Ishikawa (cell line): ENCODE results near the gene ZNF829.

Experiments used
- CEBPB ChIP-seq: IDR thresholded peaks from 2 replicates; pipeline ENCODE4 v1.6.1; 2012
- CREB1 ChIP-seq: IDR thresholded peaks from 2 replicates; pipeline ENCODE4 v1.6.1; 2012; ENCODE audit warnings: low read depth
- EGR1 ChIP-seq: IDR thresholded peaks from 2 replicates; pipeline ENCODE4 v1.6.1; 2012
- EP300 ChIP-seq: IDR thresholded peaks from 2 replicates; pipeline ENCODE4 v1.6.1; 2012; ENCODE audit warnings: borderline replicate concordance
- FOXM1 ChIP-seq: IDR thresholded peaks from 2 replicates; pipeline ENCODE4 v1.6.1; 2012; ENCODE audit warnings: low read depth, borderline replicate concordance
- NFIC ChIP-seq: IDR thresholded peaks from 2 replicates; pipeline ENCODE4 v1.6.1; 2012
- RAD21 ChIP-seq: IDR thresholded peaks from 2 replicates; pipeline ENCODE4 v1.6.1; 2012; ENCODE audit warnings: low read depth
- TAF1 ChIP-seq: IDR thresholded peaks from 2 replicates; pipeline ENCODE4 v1.6.1; 2012; ENCODE audit warnings: low read depth, mild to moderate bottlenecking
- TCF12 ChIP-seq: IDR thresholded peaks from 2 replicates; pipeline ENCODE4 v1.6.1; 2012; ENCODE audit warnings: low read depth
- TEAD4 ChIP-seq: IDR thresholded peaks from 2 replicates; pipeline ENCODE4 v1.6.1; 2012
- USF1 ChIP-seq: IDR thresholded peaks from 2 replicates; pipeline ENCODE4 v1.6.1; 2012
- YY1 ChIP-seq: IDR thresholded peaks from 2 replicates; pipeline ENCODE4 v1.6.1; 2012; ENCODE audit warnings: low read depth
- ZBTB7A ChIP-seq: IDR thresholded peaks from 2 replicates; pipeline ENCODE4 v1.6.1; 2012; ENCODE audit warnings: low read depth
- TF ChIP-seq, protein P1 (sequence below): IDR thresholded peaks from 2 replicates; pipeline ENCODE4 v1.6.1; 2012; ENCODE audit warnings: low read depth, mild to moderate bottlenecking
- TF ChIP-seq, protein P2 (sequence below): IDR thresholded peaks from 2 replicates; pipeline ENCODE4 v1.6.1; 2012

ZNF829 gene

DNA sequence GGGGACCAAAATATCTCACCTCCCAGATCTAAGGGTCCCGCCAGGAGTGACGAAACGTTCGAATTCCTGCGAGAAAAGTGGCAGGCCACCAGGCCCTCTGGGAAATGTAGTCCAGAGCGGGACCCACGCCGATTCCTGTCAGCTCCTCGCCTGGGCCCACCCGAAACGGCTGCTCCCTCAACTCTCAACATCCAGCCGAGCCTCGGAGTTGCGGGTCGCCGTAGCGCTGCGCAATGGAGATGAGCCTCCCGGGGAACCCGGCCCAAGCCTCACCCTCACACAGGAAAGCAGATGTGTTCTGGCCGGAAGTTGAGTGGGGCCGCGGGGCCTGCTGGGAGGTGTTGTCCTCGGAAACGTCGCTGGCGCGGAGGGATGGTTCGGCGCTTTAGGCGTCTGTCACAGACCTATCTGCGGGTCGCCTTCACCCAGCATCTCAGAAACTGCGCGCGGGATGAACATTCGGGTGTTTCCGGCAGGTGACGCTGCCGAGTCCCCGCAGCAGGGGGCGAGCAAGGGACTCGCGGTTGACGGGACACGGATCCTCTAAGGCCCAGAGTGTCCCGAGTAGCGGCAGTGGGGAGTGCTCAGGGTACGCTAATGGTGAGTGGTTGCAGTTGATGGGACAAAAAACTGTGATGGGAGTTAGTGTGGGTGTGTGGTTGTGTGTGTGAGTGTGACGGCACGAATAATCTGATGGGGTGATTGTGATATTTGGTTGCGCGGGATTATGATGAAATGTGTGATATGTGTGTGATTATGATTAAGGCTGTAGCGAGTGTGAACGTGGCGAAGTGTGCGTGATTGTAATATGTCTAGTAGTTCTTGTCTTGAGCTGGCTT, at the start of gene ZNF829, which contains the start of gene ZNF568:
ZNF829 (minus strand) TSS at position 300 of the 839 bp plus-strand sequence. CDS start 1,124 bp downstream, outside the sequence.
ZNF568 (plus strand) TSS at position 341 of the 839 bp plus-strand sequence. CDS start 6,439 bp downstream, outside the sequence.
- TF ChIP-seq CREB1 (0 out of 2 replicates have a peak, but pooled peaks have one; percentile 29), ZBTB7A (no peak), CEBPB (no peak), FOXM1 (no peak), TCF12 (no peak)
- TF ChIP-seq, protein P1, sequence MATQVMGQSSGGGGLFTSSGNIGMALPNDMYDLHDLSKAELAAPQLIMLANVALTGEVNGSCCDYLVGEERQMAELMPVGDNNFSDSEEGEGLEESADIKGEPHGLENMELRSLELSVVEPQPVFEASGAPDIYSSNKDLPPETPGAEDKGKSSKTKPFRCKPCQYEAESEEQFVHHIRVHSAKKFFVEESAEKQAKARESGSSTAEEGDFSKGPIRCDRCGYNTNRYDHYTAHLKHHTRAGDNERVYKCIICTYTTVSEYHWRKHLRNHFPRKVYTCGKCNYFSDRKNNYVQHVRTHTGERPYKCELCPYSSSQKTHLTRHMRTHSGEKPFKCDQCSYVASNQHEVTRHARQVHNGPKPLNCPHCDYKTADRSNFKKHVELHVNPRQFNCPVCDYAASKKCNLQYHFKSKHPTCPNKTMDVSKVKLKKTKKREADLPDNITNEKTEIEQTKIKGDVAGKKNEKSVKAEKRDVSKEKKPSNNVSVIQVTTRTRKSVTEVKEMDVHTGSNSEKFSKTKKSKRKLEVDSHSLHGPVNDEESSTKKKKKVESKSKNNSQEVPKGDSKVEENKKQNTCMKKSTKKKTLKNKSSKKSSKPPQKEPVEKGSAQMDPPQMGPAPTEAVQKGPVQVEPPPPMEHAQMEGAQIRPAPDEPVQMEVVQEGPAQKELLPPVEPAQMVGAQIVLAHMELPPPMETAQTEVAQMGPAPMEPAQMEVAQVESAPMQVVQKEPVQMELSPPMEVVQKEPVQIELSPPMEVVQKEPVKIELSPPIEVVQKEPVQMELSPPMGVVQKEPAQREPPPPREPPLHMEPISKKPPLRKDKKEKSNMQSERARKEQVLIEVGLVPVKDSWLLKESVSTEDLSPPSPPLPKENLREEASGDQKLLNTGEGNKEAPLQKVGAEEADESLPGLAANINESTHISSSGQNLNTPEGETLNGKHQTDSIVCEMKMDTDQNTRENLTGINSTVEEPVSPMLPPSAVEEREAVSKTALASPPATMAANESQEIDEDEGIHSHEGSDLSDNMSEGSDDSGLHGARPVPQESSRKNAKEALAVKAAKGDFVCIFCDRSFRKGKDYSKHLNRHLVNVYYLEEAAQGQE = no peak

- TF ChIP-seq RAD21 (no peak), YY1 (no peak), TAF1 (no peak), NFIC (no peak), EP300 (no peak), CREB1 (no peak), CEBPB (no peak), USF1 (no peak), TEAD4 (no peak), TCF12 (no peak)
These were observed 47.2 kb upstream of the ZNF829 start for GRCh38 chr19:36963280-36963679.

- TF ChIP-seq RAD21 (no peak), YY1 (no peak)
These were observed 46.3 kb upstream of the ZNF829 start for GRCh38 chr19:36962346-36962745.

DNA sequence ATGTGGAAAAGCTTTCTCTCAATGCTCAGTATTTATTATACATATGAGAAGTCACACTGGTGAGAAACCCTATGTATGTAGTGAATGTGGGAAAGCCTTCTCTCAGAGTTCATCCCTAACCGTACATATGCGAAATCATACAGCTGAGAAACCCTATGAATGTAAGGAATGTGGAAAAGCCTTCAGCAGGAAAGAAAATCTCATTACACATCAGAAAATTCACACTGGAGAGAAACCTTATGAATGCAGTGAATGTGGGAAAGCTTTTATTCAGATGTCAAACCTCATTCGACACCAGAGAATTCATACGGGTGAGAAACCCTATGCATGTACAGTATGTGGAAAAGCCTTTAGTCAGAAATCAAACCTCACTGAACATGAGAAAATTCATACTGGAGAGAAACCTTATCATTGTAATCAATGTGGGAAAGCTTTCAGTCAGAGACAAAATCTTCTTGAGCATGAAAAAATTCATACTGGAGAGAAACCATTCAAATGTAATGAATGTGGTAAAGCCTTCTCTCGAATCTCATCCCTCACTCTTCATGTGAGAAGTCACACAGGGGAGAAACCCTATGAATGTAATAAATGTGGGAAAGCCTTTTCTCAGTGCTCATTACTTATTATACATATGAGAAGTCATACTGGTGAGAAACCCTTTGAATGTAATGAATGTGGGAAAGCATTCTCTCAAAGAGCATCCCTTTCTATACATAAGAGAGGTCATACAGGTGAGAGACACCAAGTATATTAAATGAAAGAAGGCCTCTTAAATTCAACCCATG, 34.4 kb upstream of the ZNF829 start:
- TF ChIP-seq USF1 = no peak
- no peak for TF ChIP-seq EGR1
- TF ChIP-seq TCF12 = no peak
- no peak for TF ChIP-seq CEBPB
- no peak for TF ChIP-seq RAD21
- TF ChIP-seq, protein P1 = no peak
- TF ChIP-seq NFIC = no peak
- no peak for TF ChIP-seq YY1
- no peak for TF ChIP-seq EP300
- TF ChIP-seq CREB1 = no peak
- no peak for TF ChIP-seq FOXM1
- TF ChIP-seq, protein P2, sequence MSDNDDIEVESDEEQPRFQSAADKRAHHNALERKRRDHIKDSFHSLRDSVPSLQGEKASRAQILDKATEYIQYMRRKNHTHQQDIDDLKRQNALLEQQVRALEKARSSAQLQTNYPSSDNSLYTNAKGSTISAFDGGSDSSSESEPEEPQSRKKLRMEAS = no peak
- TF ChIP-seq TEAD4 = no peak
- no peak for TF ChIP-seq ZBTB7A

DNA sequence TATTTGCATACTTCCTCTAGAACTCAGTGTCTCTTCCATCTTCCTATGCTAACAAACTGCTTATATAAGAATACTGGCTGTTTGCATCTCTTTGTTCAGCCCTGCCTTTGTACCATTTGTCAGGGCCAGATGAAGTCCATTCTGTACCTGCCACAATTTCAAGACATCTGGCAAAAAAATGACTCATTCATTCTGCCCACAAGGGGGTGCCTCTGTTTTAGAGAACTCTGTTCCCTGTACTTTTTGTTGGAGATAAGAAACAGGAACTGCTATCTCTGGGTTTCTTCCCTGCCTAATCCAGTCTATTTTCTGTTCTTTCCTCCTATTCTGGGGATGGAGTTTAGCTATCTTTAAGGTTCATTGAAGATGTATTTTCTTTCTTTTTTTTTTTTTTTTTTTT, 23.1 kb upstream of the ZNF829 start:
- TF ChIP-seq, protein P1 = no peak
- no peak for TF ChIP-seq EP300
- no peak for TF ChIP-seq FOXM1
- no peak for TF ChIP-seq EGR1
- TF ChIP-seq, protein P2 = no peak
- no peak for TF ChIP-seq USF1
- TF ChIP-seq CREB1 = no peak
- TF ChIP-seq TAF1 = no peak
- TF ChIP-seq TEAD4 = no peak
- no peak for TF ChIP-seq RAD21
- TF ChIP-seq ZBTB7A = no peak
- TF ChIP-seq NFIC = no peak
- no peak for TF ChIP-seq CEBPB
- no peak for TF ChIP-seq TCF12
- no peak for TF ChIP-seq YY1
